Activated CD4-positive, alpha-beta T cell treated with anti-CD3 and anti-CD28 coated beads, Interleukin-10, Interleukin-2, amounts not matched to agents 100 ng/mL and 50 ng/mL, durations not matched to agents 16 hours and 8 hours (primary cell): ENCODE measurements around the gene MRPL39.

Source experiments
- DNase-seq: peaks from one replicate; pipeline ENCODE4 v3.0.0-alpha.2; 2020

MRPL39 gene

GRCh38 chr21:25608044-25608737 lies 910 bp upstream of the MRPL39 start:
- peak; percentile 85 for DNase-seq

GRCh38 chr21:25589887-25590286 lies 17.4 kb downstream of the MRPL39 start:
- no peak for DNase-seq

GRCh38 chr21:25586791-25587190 lies 20.5 kb downstream of the MRPL39 start:
- DNase-seq = no peak

GRCh38 chr21:25586326-25586725 lies 21.0 kb downstream of the MRPL39 start:
- DNase-seq = no peak

- no peak for DNase-seq
These were observed 22.2 kb downstream of the MRPL39 start for GRCh38 chr21:25584833-25585676.

GRCh38 chr21:25583370-25584130 lies 23.7 kb downstream of the MRPL39 start:
- no peak for DNase-seq

- DNase-seq = no peak
These were observed 24.4 kb downstream of the MRPL39 start for GRCh38 chr21:25582888-25583287.

GRCh38 chr21:25582164-25582790 lies 25.0 kb downstream of the MRPL39 start:
- DNase-seq = no peak

- DNase-seq = no peak
These were observed 25.7 kb downstream of the MRPL39 start for GRCh38 chr21:25581582-25581981.

GRCh38 chr21:25580912-25581260 lies 26.4 kb downstream of the MRPL39 start:
- DNase-seq = no peak

- DNase-seq = no peak
These were observed 27.9 kb downstream of the MRPL39 start for GRCh38 chr21:25579226-25580013.

GRCh38 chr21:25578056-25578961 lies 29.0 kb downstream of the MRPL39 start:
- DNase-seq = peak; percentile 75

GRCh38 chr21:25577424-25578055 lies 29.7 kb downstream of the MRPL39 start:
- DNase-seq = no peak

GRCh38 chr21:25573409-25574206 lies 33.7 kb downstream of the MRPL39 start:
- DNase-seq = peak; percentile 88

- peak; percentile 90 for DNase-seq
These were observed 34.4 kb downstream of the MRPL39 start for GRCh38 chr21:25572861-25573310.

GRCh38 chr21:25571726-25572121 lies 35.6 kb downstream of the MRPL39 start:
- DNase-seq = no peak

- DNase-seq = no peak
These were observed 37.6 kb downstream of the MRPL39 start for GRCh38 chr21:25569711-25570110.

GRCh38 chr21:25569084-25569483 lies 38.2 kb downstream of the MRPL39 start:
- DNase-seq = no peak

- DNase-seq = no peak
These were observed 39.0 kb downstream of the MRPL39 start for GRCh38 chr21:25568246-25568645.

- DNase-seq = no peak
These were observed 39.8 kb downstream of the MRPL39 start for GRCh38 chr21:25567472-25567871.
